ENCODE results near the gene ABCA13. TPM values are rescaled to one million over a fixed set of nuclear protein-coding genes. Genes with fewer than 3 reads are reported as not detected.

The ABCA13 gene
- total RNA-seq, 1 donor from 2014 or later: 0.34 TPM

- no peak overlapping the region for H3K27ac ChIP-seq (ENCODE audit: low read depth, low read length)
- FAIRE-seq: no peak
- no peaks in the 10 kb centered on the region for H4K20me1 ChIP-seq (ENCODE audit: insufficient read depth, low read length)
- H3K9me3 Mint-ChIP-seq (ENCODE audit: unreplicated experiment): peaks cover 6% of the 10 kb centered on the region
- no peaks in the 10 kb centered on the region for H3K36me3 ChIP-seq (ENCODE audit: insufficient read depth, low read length)
- no peaks in the 10 kb centered on the region for H3K9me3 ChIP-seq (ENCODE audit: insufficient read depth, low read depth, low read length)
- H3K4me3 Mint-ChIP-seq (ENCODE audit: unreplicated experiment): no peak overlapping the region
- no peak overlapping the region for H3K4me3 ChIP-seq (ENCODE audit: insufficient read depth, low read depth, low read length)
- H3K79me2 ChIP-seq (ENCODE audit: insufficient read depth, low read length): no peaks in the 10 kb centered on the region
- no peak overlapping the region for H3K27ac Mint-ChIP-seq (ENCODE audit: unreplicated experiment)
- no peaks in the 10 kb centered on the region for H3K4me1 ChIP-seq (ENCODE audit: insufficient read depth, low read length)
- H3K9ac ChIP-seq (ENCODE audit: low read length): no peak overlapping the region
- H3K4me2 ChIP-seq (ENCODE audit: low read length): no peak overlapping the region
- DNase-seq (ENCODE audit: low read depth): no peak
- no peak for TF ChIP-seq EZH2 (IDR thresholded peaks at IDR 0.05; ENCODE audit: insufficient read depth, low read length)
- TF ChIP-seq CTCF (IDR thresholded peaks at IDR 0.05; ENCODE audit: insufficient read depth, low read depth, low read length): no peak
- no peaks in the 10 kb centered on the region for H3K27me3 ChIP-seq (ENCODE audit: insufficient read depth, low read length)
- no peaks in the 10 kb centered on the region for H3K27me3 Mint-ChIP-seq (ENCODE audit: low read depth, unreplicated experiment)
- H3K36me3 Mint-ChIP-seq (ENCODE audit: low read depth, unreplicated experiment): peaks cover 3% of the 10 kb centered on the region
- no peak overlapping the region for H2AFZ ChIP-seq (ENCODE audit: low read depth, low read length)
- H3K4me1 Mint-ChIP-seq (ENCODE audit: low read depth, unreplicated experiment): no peaks in the 10 kb centered on the region
These were observed 37.8 kb downstream of the ABCA13 start for GRCh38 chr7:48209004-48209600.

GRCh38 chr7:48213226-48213625, 42.0 kb downstream of the ABCA13 start:
- Mint-ChIP-seq H3K36me3 (ENCODE audit: low read depth, unreplicated experiment) (peaks cover 3% of the 10 kb centered on the region), H3K27me3 (ENCODE audit: low read depth, unreplicated experiment) (no peaks in the 10 kb centered on the region), H3K4me3 (ENCODE audit: unreplicated experiment) (no peak overlapping the region), H3K4me1 (ENCODE audit: low read depth, unreplicated experiment) (no peaks in the 10 kb centered on the region), H3K27ac (ENCODE audit: unreplicated experiment) (no peak overlapping the region), H3K9me3 (ENCODE audit: unreplicated experiment) (peaks cover 6% of the 10 kb centered on the region)
- H3K36me3 ChIP-seq (ENCODE audit: insufficient read depth, low read length): no peaks in the 10 kb centered on the region
- H3K4me2 ChIP-seq (ENCODE audit: low read length): no peak overlapping the region
- H3K9me3 ChIP-seq (ENCODE audit: insufficient read depth, low read depth, low read length): no peaks in the 10 kb centered on the region
- no peak overlapping the region for H3K27ac ChIP-seq (ENCODE audit: low read depth, low read length)
- H3K27me3 ChIP-seq (ENCODE audit: insufficient read depth, low read length): no peaks in the 10 kb centered on the region
- no peak for DNase-seq (ENCODE audit: low read depth)
- H3K9ac ChIP-seq (ENCODE audit: low read length): no peak overlapping the region
- FAIRE-seq: no peak
- no peak overlapping the region for H2AFZ ChIP-seq (ENCODE audit: low read depth, low read length)
- H4K20me1 ChIP-seq (ENCODE audit: insufficient read depth, low read length): no peaks in the 10 kb centered on the region
- H3K79me2 ChIP-seq (ENCODE audit: insufficient read depth, low read length): no peaks in the 10 kb centered on the region
- no peak overlapping the region for H3K4me3 ChIP-seq (ENCODE audit: insufficient read depth, low read depth, low read length)
- TF ChIP-seq CTCF (IDR thresholded peaks at IDR 0.05; ENCODE audit: insufficient read depth, low read depth, low read length) (no peak), EZH2 (IDR thresholded peaks at IDR 0.05; ENCODE audit: insufficient read depth, low read length) (no peak)
- H3K4me1 ChIP-seq (ENCODE audit: insufficient read depth, low read length): no peaks in the 10 kb centered on the region

GRCh38 chr7:48217266-48217665, 46.0 kb downstream of the ABCA13 start:
- no peak for FAIRE-seq
- H4K20me1 ChIP-seq (ENCODE audit: insufficient read depth, low read length): no peaks in the 10 kb centered on the region
- H3K4me2 ChIP-seq (ENCODE audit: low read length): no peak overlapping the region
- H3K4me3 ChIP-seq (ENCODE audit: insufficient read depth, low read depth, low read length): no peak overlapping the region
- no peaks in the 10 kb centered on the region for H3K79me2 ChIP-seq (ENCODE audit: insufficient read depth, low read length)
- no peaks in the 10 kb centered on the region for H3K4me1 ChIP-seq (ENCODE audit: insufficient read depth, low read length)
- H2AFZ ChIP-seq (ENCODE audit: low read depth, low read length): no peak overlapping the region
- H3K9ac ChIP-seq (ENCODE audit: low read length): no peak overlapping the region
- Mint-ChIP-seq H3K27me3 (ENCODE audit: low read depth, unreplicated experiment) (no peaks in the 10 kb centered on the region), H3K27ac (ENCODE audit: unreplicated experiment) (no peak overlapping the region), H3K4me3 (ENCODE audit: unreplicated experiment) (no peak overlapping the region), H3K4me1 (ENCODE audit: low read depth, unreplicated experiment) (no peaks in the 10 kb centered on the region), H3K36me3 (ENCODE audit: low read depth, unreplicated experiment) (peaks cover under 1% of the 10 kb centered on the region), H3K9me3 (ENCODE audit: unreplicated experiment) (peaks cover 2% of the 10 kb centered on the region)
- no peak overlapping the region for H3K27ac ChIP-seq (ENCODE audit: low read depth, low read length)
- no peak for TF ChIP-seq EZH2 (IDR thresholded peaks at IDR 0.05; ENCODE audit: insufficient read depth, low read length)
- TF ChIP-seq CTCF (IDR thresholded peaks at IDR 0.05; ENCODE audit: insufficient read depth, low read depth, low read length): no peak
- DNase-seq (ENCODE audit: low read depth): no peak
- H3K36me3 ChIP-seq (ENCODE audit: insufficient read depth, low read length): no peaks in the 10 kb centered on the region
- H3K9me3 ChIP-seq (ENCODE audit: insufficient read depth, low read depth, low read length): no peaks in the 10 kb centered on the region
- H3K27me3 ChIP-seq (ENCODE audit: insufficient read depth, low read length): no peaks in the 10 kb centered on the region
